Mammary epithelial cell (primary cell): ENCODE measurements around the gene MCOLN3.

Source experiments
- CTCF ChIP-seq, 2 donors: IDR thresholded peaks in 1 of 2; conservative IDR thresholded peaks in 1 of 2; 2 replicates each; pipeline ENCODE4 v1.5.1; 2011 to 2012; ENCODE audit warnings: inconsistent platforms in 2 of 2, low read length in 2 of 2, mild to moderate bottlenecking in 2 of 2, control low read depth in 1 of 2, low read depth in 1 of 2; ENCODE audit not compliant: insufficient read depth in 1 of 2; ENCODE audit errors: extremely low read depth in 1 of 2
- EZH2 ChIP-seq: IDR thresholded peaks from 2 replicates; pipeline ENCODE4 v1.6.1; 2012; ENCODE audit warnings: low read length, inconsistent platforms, borderline replicate concordance

- TF ChIP-seq CTCF (conservative IDR thresholded peaks at IDR 0.05 in 1 of 2, IDR thresholded peaks at IDR 0.05 in 1 of 2; ENCODE audit: extremely low read depth in 1 of 2, insufficient read depth in 1 of 2, low read depth in 1 of 2, low read length in 2 of 2), result no peak
- TF ChIP-seq EZH2, result no peak
Observed at GRCh38 chr1:84998642-84999280, 49.5 kb downstream of the MCOLN3 start.
